ENCODE results near the gene ME1. TPM values are rescaled to one million over a fixed set of nuclear protein-coding genes. Genes with fewer than 3 reads are reported as not detected.
A peak's percentile ranks its signal among the peaks of the same experiment; 100 is the strongest.
"Not testable (repeated sequence)": the region's sequence is repeated elsewhere in the genome, so short reads cannot be mapped to it uniquely, and the experiment has no call there.

ME1 gene
- total RNA-seq, 1 experiment from 2014 or later: 10.4 TPM

DNA sequence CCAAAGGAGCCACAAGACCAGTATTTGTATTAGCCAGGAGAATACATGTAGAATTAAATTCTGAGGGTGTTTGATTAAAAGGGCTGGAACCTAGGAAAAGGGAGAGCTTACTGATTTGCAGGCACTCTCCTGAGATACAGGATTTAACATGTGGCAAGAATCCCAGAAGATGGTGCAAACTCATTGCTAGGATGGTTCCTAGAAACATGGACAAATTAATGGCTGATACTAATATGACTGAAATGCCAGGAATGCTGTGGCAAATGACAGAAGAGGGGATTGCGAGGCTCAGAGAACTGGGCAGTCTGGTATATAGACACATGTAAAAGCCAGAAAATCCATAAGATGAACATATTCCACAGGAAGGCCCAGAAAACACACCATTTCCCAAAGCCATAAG is 119.6 kb downstream of the ME1 start:
- no peak overlapping the region for H3K4me3 ChIP-seq
- no peaks in the 10 kb centered on the region for H3K27me3 ChIP-seq
- DNase-seq: no peak
- H3K36me3 ChIP-seq: no peaks in the 10 kb centered on the region
- H3K9me3 ChIP-seq: no peaks in the 10 kb centered on the region

DNA sequence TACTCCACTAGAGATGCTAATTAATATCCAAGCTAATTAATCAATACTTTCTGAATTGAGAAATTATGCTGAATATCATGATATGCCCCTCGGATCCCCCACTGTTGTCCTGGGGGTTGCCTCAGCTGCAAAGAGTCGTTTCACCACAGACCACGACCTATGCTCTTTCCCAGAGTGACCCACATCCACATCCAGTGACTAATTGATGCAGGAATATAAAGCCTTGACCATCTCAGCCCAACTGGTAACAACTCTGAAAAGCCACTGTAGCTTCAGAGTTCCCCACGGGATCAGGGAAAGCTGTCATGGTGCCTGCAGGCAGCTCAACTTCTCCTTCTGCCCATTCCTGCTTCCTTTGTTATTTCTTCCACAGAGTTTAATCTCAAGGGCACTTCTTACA is 120.8 kb downstream of the ME1 start:
- Histone ChIP-seq H3K4me3 (no peak overlapping the region), H3K27me3 (no peaks in the 10 kb centered on the region), H3K36me3 (no peaks in the 10 kb centered on the region; the same call in 1 of the 2 replicates), H3K9me3 (no peaks in the 10 kb centered on the region)
- DNase-seq: no peak

DNA sequence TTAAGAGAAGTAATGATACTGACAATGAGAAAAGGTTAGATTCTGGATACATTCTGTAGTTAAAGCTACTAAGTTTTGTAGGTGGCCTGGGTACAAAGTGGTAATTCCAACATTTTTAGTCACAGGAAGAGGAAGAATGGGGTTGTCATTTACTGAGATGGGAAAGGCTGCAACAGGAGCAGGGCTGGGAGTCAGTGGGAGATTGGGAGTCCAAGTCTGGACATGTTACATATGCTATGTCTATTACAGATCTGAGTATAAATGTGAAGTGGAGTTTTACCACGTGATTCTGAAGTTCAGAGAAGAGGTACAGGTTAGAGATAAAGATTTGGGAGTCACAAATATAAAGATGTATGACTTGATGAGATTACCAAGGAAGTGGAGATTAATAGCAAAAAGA is 121.5 kb downstream of the ME1 start:
- H3K4me3 ChIP-seq: no peak overlapping the region
- DNase-seq: no peak
- no peaks in the 10 kb centered on the region for H3K27me3 ChIP-seq
- H3K9me3 ChIP-seq: no peaks in the 10 kb centered on the region
- H3K36me3 ChIP-seq: no peaks in the 10 kb centered on the region; the same call in 1 of the 2 replicates

DNA sequence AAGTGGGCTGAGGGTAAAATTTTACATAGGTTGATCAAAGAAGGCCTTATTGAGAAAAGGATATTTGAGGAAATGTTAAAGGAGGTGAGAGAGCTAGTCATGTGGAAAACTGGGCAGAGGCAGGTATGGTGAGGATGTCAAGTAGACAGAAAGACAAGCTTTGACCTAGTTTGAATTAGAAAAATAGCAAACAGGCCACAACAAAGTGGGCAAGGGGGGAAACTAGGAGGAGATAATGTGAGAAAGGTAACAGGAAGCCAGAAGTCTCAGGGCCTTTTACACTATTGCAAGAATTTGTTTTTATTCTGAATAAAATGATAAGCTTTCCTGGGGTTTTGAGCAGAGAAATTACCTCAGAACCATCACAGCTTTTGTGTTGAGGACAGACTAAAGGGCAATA is 122.0 kb downstream of the ME1 start:
- no peak for DNase-seq
- Histone ChIP-seq H3K36me3 (peaks cover 2% of the 10 kb centered on the region; the same call in 1 of the 2 replicates), H3K9me3 (no peaks in the 10 kb centered on the region), H3K27me3 (no peaks in the 10 kb centered on the region), H3K4me3 (no peak overlapping the region)

DNA sequence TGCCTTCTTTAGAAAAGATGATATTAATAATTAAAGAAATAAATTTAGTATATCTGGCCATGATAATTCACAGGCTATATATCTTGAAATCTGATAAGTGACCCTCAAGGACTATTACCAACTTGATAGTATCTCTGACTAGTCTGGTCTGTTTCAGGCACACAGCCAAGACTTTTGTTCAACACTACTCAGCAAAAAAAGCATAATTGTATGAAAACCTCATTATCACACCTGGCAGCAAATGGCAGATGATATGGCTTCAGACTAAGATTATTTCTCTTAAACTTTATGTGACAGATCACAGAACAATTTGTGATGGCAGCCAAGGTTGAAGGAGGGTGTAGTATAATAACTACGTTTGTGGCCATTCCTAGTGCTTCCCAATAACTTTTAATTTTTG is 123.0 kb downstream of the ME1 start:
- no peaks in the 10 kb centered on the region for H3K9me3 ChIP-seq
- no peak overlapping the region for H3K4me3 ChIP-seq
- H3K36me3 ChIP-seq: peaks cover 2% of the 10 kb centered on the region; the same call in 1 of the 2 replicates
- DNase-seq: no peak
- H3K27me3 ChIP-seq: no peaks in the 10 kb centered on the region

DNA sequence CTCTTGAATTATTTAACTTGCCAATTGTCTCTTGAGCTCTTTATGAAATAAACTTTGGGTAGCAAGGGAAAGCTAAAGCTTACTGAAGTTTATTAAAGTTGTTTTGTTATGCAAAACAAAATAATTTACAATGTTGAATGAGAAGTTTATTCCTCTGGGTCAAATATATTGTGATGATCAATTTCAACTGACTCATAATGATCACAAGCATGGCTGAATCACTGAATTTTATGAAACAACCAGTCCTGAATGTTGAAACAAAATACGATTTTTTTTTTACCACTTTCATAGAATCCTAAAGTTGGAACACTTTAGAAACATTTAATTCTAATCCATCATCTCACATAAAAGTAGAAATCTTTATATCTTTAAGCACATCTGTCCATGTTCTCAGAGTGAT is 127.4 kb downstream of the ME1 start:
- Histone ChIP-seq H3K36me3 (peaks cover 17% of the 10 kb centered on the region), H3K9me3 (peaks cover 3% of the 10 kb centered on the region; the same call in 1 of the 2 replicates), H3K4me3 (no peak overlapping the region), H3K27me3 (no peaks in the 10 kb centered on the region)
- no peak for DNase-seq

DNA sequence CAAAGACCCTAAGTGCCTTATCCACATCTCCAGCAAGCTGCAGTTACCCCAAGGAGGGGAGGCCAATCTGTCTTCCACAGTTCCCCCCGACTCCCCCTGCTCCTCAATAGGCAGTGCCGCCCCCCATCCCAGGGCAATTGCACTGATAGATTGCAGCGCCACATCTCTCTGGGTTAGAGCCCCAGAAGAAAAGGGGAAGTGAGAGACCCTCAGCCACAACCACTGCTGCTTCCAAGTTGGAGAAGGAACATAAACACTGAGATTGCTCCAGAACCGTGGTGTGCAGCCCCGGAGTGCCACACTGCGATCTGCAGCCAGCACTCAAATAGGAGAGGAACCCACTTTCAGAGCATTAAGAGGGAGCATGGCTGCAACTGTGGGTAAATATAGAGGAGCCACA is 136.2 kb downstream of the ME1 start:
- Histone ChIP-seq H3K4me3 (no peak overlapping the region), H3K27me3 (no peaks in the 10 kb centered on the region), H3K36me3 (peaks cover 7% of the 10 kb centered on the region), H3K9me3 (peaks cover 2% of the 10 kb centered on the region; the same call in 1 of the 2 replicates)
- DNase-seq: no peak

DNA sequence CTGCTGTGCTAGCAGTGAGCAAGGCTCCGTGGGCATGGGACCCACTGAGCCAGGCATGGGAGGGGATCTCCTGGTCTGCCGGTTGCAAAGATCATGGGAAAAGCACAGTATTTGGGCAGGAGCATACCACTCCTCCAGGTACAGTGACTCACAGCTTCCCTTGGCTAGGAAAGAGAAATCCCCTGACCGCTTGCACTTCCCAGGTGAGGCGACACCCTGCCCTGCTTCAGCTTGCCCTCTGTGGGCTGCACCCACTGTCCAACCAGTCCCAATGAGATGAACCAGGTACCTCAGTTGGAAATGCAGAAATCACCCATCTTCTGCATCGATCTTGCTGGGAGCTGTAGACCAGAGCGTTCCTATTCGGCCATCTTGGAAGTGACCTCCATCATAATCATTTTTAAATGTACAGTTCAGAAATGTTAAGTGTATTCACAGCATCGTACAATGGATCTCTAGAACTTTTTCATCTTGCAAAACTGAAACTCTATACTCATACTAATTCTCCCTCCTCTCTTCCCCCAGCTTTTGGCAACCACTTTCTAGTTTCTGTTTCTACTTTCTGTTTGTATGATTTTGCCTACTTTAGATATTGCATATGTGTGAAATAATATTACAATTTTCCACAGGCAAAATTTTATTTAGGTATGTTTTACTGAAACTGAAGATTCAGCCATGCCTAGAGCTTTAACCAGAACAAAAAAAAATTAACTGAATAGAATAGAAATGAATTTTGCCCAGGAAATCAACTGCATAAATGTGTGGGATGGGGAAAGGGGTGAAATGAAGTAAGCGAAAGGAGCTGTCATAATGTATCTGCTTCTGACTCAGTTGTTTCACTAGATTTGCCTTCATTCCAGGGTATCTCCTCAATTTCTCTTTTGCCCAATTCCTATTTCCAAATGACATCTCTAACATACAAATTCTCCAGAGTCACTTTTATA is 137.7 kb downstream of the ME1 start:
- Histone ChIP-seq H3K9me3 (no peaks in the 10 kb centered on the region; the same call in 1 of the 2 replicates), H3K27me3 (no peaks in the 10 kb centered on the region), H3K4me3 (no peak overlapping the region), H3K36me3 (peaks cover 3% of the 10 kb centered on the region)
- DNase-seq: no peak

DNA sequence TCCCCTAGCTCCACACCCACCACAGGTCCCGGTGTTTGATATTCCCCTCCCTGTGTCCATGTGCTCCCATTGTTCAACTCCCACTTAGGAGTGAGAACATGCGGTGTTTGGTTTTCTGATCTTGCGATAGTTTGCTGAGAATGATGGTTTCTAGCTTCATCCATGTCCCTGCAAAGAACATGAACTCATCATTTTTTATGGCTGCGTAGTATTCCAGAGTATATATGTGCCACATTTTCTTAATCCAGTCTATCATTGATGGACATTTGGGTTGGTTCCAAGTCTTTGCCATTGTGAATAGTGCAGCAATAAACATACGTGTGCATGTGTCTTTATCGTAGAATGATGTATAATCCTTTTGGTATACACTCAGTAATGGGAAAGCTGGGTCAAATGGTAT is 143.6 kb downstream of the ME1 start:
- not testable (repeated sequence) for H3K9me3 ChIP-seq, H3K36me3 ChIP-seq, DNase-seq, H3K4me3 ChIP-seq, H3K27me3 ChIP-seq

DNA sequence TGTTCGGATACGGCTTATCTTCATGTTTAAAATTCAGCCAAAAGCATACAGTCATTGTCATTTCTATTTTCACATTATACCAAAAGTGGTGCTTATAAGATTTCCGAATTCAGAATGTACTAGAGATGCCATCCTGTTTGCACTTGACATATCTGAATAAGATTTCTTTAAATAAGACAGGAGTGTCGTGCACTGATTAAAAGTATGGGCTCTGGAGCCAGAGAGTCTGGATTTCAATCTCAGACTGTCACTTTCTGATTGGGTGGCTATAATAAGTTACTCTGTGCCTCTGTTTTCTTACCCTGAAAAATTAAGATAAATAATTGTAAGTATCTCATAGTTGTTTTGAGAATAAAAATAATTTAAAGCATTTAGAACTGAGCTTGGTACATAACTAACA is 144.9 kb downstream of the ME1 start:
- no peak overlapping the region for H3K4me3 ChIP-seq
- DNase-seq: no peak
- H3K36me3 ChIP-seq: no peaks in the 10 kb centered on the region; the same call in 1 of the 2 replicates

DNA sequence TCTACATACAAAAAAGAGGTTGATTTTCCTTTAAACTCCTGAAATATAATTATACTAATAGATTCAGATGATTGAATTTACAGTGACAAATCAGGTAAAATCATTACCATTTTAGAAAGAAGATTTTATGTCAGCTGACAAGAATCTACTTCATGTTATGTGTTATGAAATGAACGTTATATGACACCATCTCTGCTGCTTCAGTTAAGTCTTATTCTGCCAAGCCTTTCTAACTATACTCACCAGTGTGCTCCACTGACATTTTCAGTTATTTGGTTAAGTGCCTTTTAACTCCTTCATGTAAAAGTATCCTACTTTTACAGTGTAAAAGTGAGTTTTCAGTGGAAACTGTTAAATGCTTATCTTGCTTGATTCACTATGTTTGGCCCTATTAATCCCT is 157.3 kb downstream of the ME1 start:
- Histone ChIP-seq H3K9me3 (no peaks in the 10 kb centered on the region), H3K36me3 (no peaks in the 10 kb centered on the region), H3K4me3 (no peak overlapping the region), H3K27me3 (no peaks in the 10 kb centered on the region)
- no peak for DNase-seq

More for the DNA sequence above, 144.9 kb downstream of the ME1 start:
- H3K9me3 ChIP-seq: peaks cover 3% of the 10 kb centered on the region; the same call in 1 of the 2 replicates
- H3K27me3 ChIP-seq: no peaks in the 10 kb centered on the region

DNA sequence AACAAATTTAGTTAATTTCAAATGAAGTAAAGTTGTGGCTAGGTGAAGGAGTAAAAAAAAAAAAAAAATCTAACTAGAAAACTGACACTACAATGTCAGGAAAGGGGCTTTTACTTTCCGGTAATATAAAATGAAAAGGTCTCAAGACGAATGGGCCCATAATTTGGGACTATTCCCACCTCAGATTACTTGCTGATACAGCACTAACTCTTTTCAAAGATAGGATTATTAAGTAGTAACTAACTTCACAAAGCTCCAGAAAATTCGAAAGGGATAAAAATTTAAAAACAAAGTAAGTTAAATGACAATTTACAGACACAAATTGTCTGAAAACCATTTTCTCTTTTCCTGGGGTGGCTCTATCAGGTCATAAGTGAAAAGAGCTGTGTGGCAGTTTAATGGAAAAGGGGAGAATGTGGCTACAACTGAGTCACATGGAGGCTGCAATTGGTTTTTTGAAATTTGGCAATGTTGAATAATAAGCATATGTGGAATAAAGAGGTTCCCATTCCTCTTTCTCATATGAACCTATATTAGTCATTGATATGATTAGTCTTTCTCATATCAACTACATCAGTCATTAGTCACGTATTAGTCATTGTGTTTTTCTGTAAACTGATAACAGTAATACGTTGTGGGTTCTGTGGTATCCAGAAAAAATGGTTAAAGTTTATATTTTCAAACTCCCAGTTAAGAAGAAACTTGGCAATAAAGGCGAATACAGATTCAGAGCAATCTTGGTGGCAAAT is 159.7 kb downstream of the ME1 start:
- no peak overlapping the region for H3K4me3 ChIP-seq
- DNase-seq: no peak
- H3K36me3 ChIP-seq: no peaks in the 10 kb centered on the region
- no peaks in the 10 kb centered on the region for H3K27me3 ChIP-seq
- H3K9me3 ChIP-seq: no peaks in the 10 kb centered on the region

DNA sequence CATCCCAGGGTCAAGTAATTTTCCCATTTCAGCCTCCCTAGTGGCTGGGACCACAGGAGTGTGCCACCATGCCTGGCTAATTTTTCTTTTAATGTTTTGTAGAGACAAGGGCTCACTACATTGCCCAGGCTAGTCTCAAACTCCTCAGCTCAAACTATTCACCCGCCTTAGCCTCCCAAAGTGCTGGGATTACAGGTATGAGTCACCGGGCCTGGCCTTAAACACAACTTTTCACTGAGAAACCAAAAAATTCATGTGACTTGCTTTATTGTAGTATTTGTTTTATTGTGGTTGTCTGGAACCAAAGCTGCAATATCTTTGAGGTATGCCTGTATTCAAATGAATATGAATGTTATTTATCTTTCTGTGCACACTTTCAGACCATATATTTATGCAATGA is 165.5 kb downstream of the ME1 start:
- Histone ChIP-seq H3K27me3 (no peaks in the 10 kb centered on the region), H3K4me3 (no peak overlapping the region), H3K36me3 (no peaks in the 10 kb centered on the region), H3K9me3 (no peaks in the 10 kb centered on the region)
- DNase-seq: peak; percentile 43

DNA sequence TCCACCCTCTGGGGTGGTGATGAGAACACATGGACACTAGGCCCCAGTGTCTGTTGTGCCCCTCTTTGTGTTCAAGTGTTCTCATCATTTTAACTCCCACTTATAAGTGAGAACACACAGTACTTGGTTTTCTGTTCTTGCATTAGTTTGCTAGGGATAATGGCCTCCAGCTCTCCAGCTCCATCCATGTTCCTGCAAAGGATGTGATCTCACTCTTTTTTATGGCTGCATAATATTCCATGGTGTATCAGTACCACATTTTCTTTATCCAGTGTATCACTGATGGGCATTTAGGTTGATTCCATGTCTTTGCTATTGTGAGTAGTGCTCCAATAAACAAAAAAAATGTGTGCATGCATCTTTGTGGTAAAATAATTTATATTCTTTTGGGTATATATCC is 170.3 kb downstream of the ME1 start:
- no peak overlapping the region for H3K4me3 ChIP-seq
- DNase-seq: no peak
- no peaks in the 10 kb centered on the region for H3K36me3 ChIP-seq

DNA sequence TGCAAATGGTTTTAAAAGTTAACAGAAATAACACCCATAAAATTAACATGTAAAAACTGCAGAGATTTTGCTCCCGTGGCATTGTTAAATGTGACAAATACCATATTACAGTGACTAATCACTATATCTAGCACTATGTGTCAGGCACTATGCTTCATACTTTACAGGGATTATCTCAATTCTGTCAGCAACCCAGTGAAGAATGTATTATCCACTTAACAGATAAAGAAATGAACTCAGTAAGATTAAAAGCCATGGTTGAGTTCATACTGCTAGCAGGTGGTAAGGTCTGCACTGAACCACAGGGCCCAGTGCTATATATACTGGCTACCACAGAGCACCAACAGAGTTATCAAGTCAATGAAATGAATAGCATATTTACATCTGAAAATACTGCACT is 172.3 kb downstream of the ME1 start:
- no peak for DNase-seq
- Histone ChIP-seq H3K36me3 (no peaks in the 10 kb centered on the region), H3K9me3 (no peaks in the 10 kb centered on the region), H3K4me3 (no peak overlapping the region), H3K27me3 (no peaks in the 10 kb centered on the region)

More for the DNA sequence above, 170.3 kb downstream of the ME1 start:
- H3K27me3 ChIP-seq: no peaks in the 10 kb centered on the region
- no peaks in the 10 kb centered on the region for H3K9me3 ChIP-seq

DNA sequence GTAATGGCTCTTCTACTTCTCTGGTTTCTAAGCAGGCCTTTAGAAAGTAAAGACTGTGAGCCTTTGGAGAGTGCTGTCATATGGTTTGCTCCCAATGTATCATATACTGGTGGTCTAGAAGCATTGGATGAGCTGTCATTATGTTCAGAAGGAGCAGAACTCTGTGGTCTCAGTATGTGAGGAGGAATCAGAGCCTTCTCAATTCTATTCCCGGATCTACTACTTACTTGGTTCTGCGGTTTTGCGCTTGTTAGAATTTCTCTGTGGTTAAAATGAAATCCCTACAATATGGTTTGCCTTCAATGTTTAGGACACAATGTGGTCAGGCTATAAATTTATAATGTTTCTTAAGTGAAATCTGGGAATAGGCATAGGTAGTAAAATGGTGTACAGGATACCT is 173.1 kb downstream of the ME1 start:
- H3K4me3 ChIP-seq: no peak overlapping the region
- DNase-seq: no peak
- H3K9me3 ChIP-seq: no peaks in the 10 kb centered on the region
- H3K36me3 ChIP-seq: peaks cover 6% of the 10 kb centered on the region; the same call in 1 of the 2 replicates
- H3K27me3 ChIP-seq: no peaks in the 10 kb centered on the region

DNA sequence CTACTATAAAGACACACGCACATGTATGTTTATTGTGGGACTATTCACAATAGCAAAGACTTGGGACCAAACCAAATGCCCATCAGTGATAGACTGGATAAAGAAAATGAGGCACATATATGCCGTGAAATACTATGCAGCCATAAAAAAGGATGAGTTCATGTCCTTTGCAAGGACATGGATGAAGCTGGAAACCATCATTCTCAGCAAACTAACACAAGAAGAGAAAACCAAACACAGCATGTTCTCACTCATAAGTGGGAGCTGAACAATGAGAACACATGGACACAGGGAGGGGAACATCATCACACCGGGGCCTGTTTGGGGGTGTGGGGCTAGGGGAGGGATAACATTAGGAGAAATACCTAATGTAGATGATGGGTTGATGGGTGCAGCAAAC is 174.1 kb downstream of the ME1 start:
- not testable (repeated sequence) for DNase-seq, H3K27me3 ChIP-seq, H3K4me3 ChIP-seq, H3K9me3 ChIP-seq, H3K36me3 ChIP-seq
